ENCODE results near the gene TIGD3. TPM values are rescaled to one million over a fixed set of nuclear protein-coding genes. Genes with fewer than 3 reads are reported as not detected.

TIGD3 gene
- total and polyA plus RNA-seq, 2 of the 13 experiments (the other 11 are each of a cell fraction or from before 2014, with no cell fraction given) = 0.49 to 4.9 TPM

DNA sequence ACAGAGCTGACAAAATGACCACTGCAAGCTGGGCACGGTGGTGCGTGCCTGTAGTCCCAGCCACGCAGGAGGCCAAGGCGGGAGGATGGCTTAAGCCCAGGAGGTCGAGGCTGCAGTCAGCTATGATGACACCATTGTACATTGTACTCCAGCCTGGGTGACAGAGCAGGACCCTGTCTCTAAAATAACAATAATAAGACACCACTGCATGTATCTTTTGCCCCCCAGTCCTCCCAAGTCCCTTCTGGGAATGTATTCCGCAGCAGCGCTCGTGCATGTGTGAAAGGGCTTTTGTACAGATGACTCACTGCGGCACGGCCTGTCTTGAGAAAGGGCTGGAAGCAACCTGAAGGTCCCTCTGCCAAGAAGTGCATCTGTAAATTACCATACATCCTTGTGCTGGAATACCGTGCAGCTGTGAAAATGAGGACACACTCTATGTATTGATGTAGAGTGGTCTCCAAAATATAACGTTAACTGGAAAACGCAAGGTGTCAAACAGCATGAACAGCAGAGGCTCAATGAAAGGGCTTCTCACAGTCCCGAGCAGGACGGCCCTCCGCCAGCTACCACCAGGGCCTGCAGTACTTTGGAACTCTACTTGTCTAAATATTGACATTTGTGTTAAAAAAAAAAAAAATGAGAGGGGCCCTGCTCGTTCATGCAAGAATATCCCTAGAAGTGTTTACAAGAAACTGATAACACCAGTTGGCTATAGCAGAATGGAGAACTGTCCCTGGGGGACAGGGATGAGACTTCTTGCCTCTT, 48.9 kb upstream of the TIGD3 start (continued):
- TF ChIP-seq, protein P1, sequence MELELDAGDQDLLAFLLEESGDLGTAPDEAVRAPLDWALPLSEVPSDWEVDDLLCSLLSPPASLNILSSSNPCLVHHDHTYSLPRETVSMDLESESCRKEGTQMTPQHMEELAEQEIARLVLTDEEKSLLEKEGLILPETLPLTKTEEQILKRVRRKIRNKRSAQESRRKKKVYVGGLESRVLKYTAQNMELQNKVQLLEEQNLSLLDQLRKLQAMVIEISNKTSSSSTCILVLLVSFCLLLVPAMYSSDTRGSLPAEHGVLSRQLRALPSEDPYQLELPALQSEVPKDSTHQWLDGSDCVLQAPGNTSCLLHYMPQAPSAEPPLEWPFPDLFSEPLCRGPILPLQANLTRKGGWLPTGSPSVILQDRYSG (CRISPR knock-in tag; IDR thresholded peaks at IDR 0.05) = no peak
- TF ChIP-seq NKX3-1 (CRISPR knock-in tag; IDR thresholded peaks at IDR 0.05) (0 out of 2 replicates have a peak, but pooled peaks have one; percentile 84), HMGXB4 (CRISPR knock-in tag; IDR thresholded peaks at IDR 0.05; ENCODE audit: borderline replicate concordance in 1 of 2, low read depth in 1 of 2) (peak in 1 of 2 experiments; percentile 43; a peak in 1 of 4 replicates), CREM (IDR thresholded peaks at IDR 0.05) (peak; percentile 74), CREM (CRISPR knock-in tag; IDR thresholded peaks at IDR 0.05) (no peak), ZNF609 (CRISPR knock-in tag; IDR thresholded peaks at IDR 0.05; ENCODE audit: borderline replicate concordance) (peak; percentile 92), ASH2L (IDR thresholded peaks at IDR 0.05; ENCODE audit: insufficient read length, low read depth, low read length) (peak; percentile 81), CCDC6 (CRISPR knock-in tag; IDR thresholded peaks at IDR 0.05) (no peak; the same call in 1 of the 2 replicates), MYNN (CRISPR knock-in tag; IDR thresholded peaks at IDR 0.05; ENCODE audit: low read depth) (no peak), ZNF512B (CRISPR knock-in tag; IDR thresholded peaks at IDR 0.05; ENCODE audit: borderline replicate concordance) (no peak), ZNF607 (CRISPR knock-in tag; IDR thresholded peaks at IDR 0.05; ENCODE audit: borderline replicate concordance) (peak; percentile 15; the same call in 1 of the 2 replicates), NR2F1 (CRISPR knock-in tag; IDR thresholded peaks at IDR 0.05) (0 out of 4 replicates have a peak, but pooled peaks of 1 of the 2 experiments have one; percentile 22), MIER2 (CRISPR knock-in tag; IDR thresholded peaks at IDR 0.05) (no peak)
- TF ChIP-seq, protein P2, sequence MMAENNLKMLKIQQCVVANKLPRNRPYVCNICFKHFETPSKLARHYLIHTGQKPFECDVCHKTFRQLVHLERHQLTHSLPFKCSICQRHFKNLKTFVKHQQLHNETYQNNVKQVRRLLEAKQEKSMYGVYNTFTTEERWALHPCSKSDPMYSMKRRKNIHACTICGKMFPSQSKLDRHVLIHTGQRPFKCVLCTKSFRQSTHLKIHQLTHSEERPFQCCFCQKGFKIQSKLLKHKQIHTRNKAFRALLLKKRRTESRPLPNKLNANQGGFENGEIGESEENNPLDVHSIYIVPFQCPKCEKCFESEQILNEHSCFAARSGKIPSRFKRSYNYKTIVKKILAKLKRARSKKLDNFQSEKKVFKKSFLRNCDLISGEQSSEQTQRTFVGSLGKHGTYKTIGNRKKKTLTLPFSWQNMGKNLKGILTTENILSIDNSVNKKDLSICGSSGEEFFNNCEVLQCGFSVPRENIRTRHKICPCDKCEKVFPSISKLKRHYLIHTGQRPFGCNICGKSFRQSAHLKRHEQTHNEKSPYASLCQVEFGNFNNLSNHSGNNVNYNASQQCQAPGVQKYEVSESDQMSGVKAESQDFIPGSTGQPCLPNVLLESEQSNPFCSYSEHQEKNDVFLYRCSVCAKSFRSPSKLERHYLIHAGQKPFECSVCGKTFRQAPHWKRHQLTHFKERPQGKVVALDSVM (CRISPR knock-in tag; IDR thresholded peaks at IDR 0.05) = peak; percentile 100
